A549 (cell line): ENCODE data around the gene MOK. TPM values are rescaled to one million over a fixed set of nuclear protein-coding genes. Genes with fewer than 3 reads are reported as not detected.

Experiments used
- ATAC-seq, 2 experiments: fragments of 200-7000 bp in 1 of 2; fragments of >200 bp in 1 of 2; cut with Nextera tagmentation in 1 of 2; cut with Tn5 transposase in 1 of 2; 3 replicates each; pipeline versions ENCODE4 v1.8.0 to v1.9.1; 2018 to 2020; ENCODE audit warnings: mild to moderate bottlenecking in 1 of 2, moderate library complexity in 1 of 2
- CTCF ChIA-PET: fragments of 300-600 bp; sonication (Branson Sonifier 250); formaldehyde crosslinking; extraction: SDS; loops from one replicate; lab custom pipeline; 2021; ENCODE audit warnings: antibody characterized with exemption, inconsistent platforms; lab: Yijun Ruan, JAX
- POLR2A ChIA-PET: fragments of 350-600 bp; formaldehyde crosslinking; extraction: SDS; loops from one replicate; lab custom pipeline; 2021; ENCODE audit warnings: antibody characterized with exemption, inconsistent platforms; lab: Yijun Ruan, JAX
- DNase-seq, 2 experiments: peaks; one replicate each; pipeline versions ENCODE4 v3.0.0 to v3.0.0-alpha.2; 2011 to 2016; ENCODE audit warnings: low read depth in 1 of 2, low spot score in 1 of 2
- FAIRE-seq: peaks from 2 replicates; lab custom pipeline; 2011; peaks lifted over from hg19 to GRCh38; lab: Jason Lieb, UNC
- H3K27ac ChIP-seq, 2 experiments: fragments of >200 bp; sonication (Bioruptor Twin); formaldehyde crosslinking; 3 replicates each; pipeline ENCODE4 v1.5.1; 2016 to 2017
- H3K4me1 ChIP-seq: fragments of >200 bp; sonication (Bioruptor Twin); formaldehyde crosslinking; 3 replicates; pipeline ENCODE4 v1.6.1; 2016
- H3K4me2 ChIP-seq: fragments of >200 bp; sonication (Bioruptor Twin); formaldehyde crosslinking; 3 replicates; pipeline ENCODE4 v1.6.1; 2016
- H3K4me3 ChIP-seq: fragments of >200 bp; sonication (Bioruptor Twin); formaldehyde crosslinking; 3 replicates; pipeline ENCODE4 v1.5.1; 2016
- H3K9me3 ChIP-seq: fragments of >200 bp; sonication (Bioruptor Twin); formaldehyde crosslinking; 3 replicates; pipeline ENCODE4 v1.6.1; 2016
- BCL3 ChIP-seq: fragments of >200 bp; sonication (Bioruptor Twin); formaldehyde crosslinking; IDR thresholded peaks from 3 replicates; pipeline ENCODE4 v1.6.1; 2016
- CBX8 ChIP-seq: fragments of 200-600 bp; sonication (generic); IDR thresholded peaks from 2 replicates; pipeline ENCODE4 v1.6.1; 2016
- CHD2 ChIP-seq: fragments of 150-350 bp; IDR thresholded peaks from 2 replicates; pipeline ENCODE4 v1.6.1; 2014; ENCODE audit warnings: low read length; ENCODE audit not compliant: partially characterized antibody
- CTCF ChIP-seq: fragments of >200 bp; sonication (Bioruptor Twin); formaldehyde crosslinking; IDR thresholded peaks from 3 replicates; pipeline ENCODE4 v1.5.1; 2016
- ELK1 ChIP-seq: fragments of 150-350 bp; IDR thresholded peaks from 2 replicates; pipeline ENCODE4 v1.6.1; 2014; ENCODE audit warnings: low read depth, mild to moderate bottlenecking, low read length
- ESRRA ChIP-seq: fragments of 150-350 bp; IDR thresholded peaks from 2 replicates; pipeline ENCODE4 v1.6.1; 2014; ENCODE audit warnings: mild to moderate bottlenecking, low read length, borderline replicate concordance
- FOXS1 ChIP-seq: fragments of 250-450 bp; sonication (Bioruptor Pico); IDR thresholded peaks from 2 replicates; pipeline ENCODE4 v1.5.0; 2020; ENCODE audit warnings: mild to moderate bottlenecking, moderate library complexity
- GATA3 ChIP-seq: IDR thresholded peaks from 2 replicates; pipeline ENCODE4 v1.6.1; 2012; ENCODE audit warnings: borderline replicate concordance
- KDM1A ChIP-seq: fragments of 200-600 bp; sonication (generic); IDR thresholded peaks from 2 replicates; pipeline ENCODE4 v1.6.1; 2016; ENCODE audit warnings: low read depth, mild to moderate bottlenecking
- MAX ChIP-seq: IDR thresholded peaks from 2 replicates; pipeline ENCODE4 v1.6.1; 2012
- MAZ ChIP-seq: fragments of 150-350 bp; IDR thresholded peaks from 2 replicates; pipeline ENCODE4 v1.6.1; 2014; ENCODE audit warnings: antibody characterized with exemption, low read depth, low read length, borderline replicate concordance
- NPAS2 ChIP-seq: fragments of 250-450 bp; sonication (Bioruptor Pico); IDR thresholded peaks from 2 replicates; pipeline ENCODE4 v1.8.0; 2022; ENCODE audit warnings: mild to moderate bottlenecking, moderate library complexity, borderline replicate concordance
- PHF8 ChIP-seq: fragments of 200-600 bp; sonication (generic); IDR thresholded peaks from 2 replicates; pipeline ENCODE4 v1.6.1; 2016; ENCODE audit warnings: low read depth, mild to moderate bottlenecking, antibody characterized with exemption, moderate library complexity, borderline replicate concordance
- RAD21 ChIP-seq, 2 experiments: fragments of >200 bp in 1 of 2; sonication (Bioruptor Twin) in 1 of 2; formaldehyde crosslinking in 1 of 2; IDR thresholded peaks in 1 of 2; conservative IDR thresholded peaks in 1 of 2; 2 replicates in 1 of 2; 3 replicates in 1 of 2; pipeline ENCODE4 v1.6.1; 2012 to 2018; ENCODE audit warnings: inconsistent platforms in 1 of 2
- RARB ChIP-seq: fragments of 250-450 bp; sonication (Bioruptor Pico); IDR thresholded peaks from 2 replicates; pipeline ENCODE4 v1.8.0; 2021; ENCODE audit warnings: mild to moderate bottlenecking, moderate library complexity
- RFX5 ChIP-seq: fragments of 450-650 bp; IDR thresholded peaks from 2 replicates; pipeline ENCODE4 v1.7.1; 2014; ENCODE audit warnings: antibody characterized with exemption, mild to moderate bottlenecking, moderate library complexity
- SMC3 ChIP-seq: fragments of >200 bp; sonication (Bioruptor Twin); formaldehyde crosslinking; IDR thresholded peaks from 3 replicates; pipeline ENCODE4 v1.6.1; 2018; ENCODE audit warnings: inconsistent platforms
- ZNF302 ChIP-seq: fragments of 250-450 bp; sonication (Bioruptor Pico); IDR thresholded peaks from 2 replicates; pipeline ENCODE4 v1.9.0; 2021; ENCODE audit warnings: inconsistent platforms, mild to moderate bottlenecking, moderate library complexity
- ZSCAN20 ChIP-seq: fragments of 250-450 bp; sonication (Bioruptor Pico); IDR thresholded peaks from 2 replicates; pipeline ENCODE4 v1.8.0; 2022; ENCODE audit warnings: mild to moderate bottlenecking, moderate library complexity
- WGBS: methylation state at CpG from one replicate; pipeline ENCODE4 v1.1.6; 2017; ENCODE audit errors: missing lambda C conversion rate; 5-methylcytosine and 5-hydroxymethylcytosine counted together
- polyA plus RNA-seq, 4 experiments: library from polyadenylated mRNA; depleted of rRNA in 3 of 4; stranded (reverse); fragments of >200 nt; fragmentation: RNase III in 1 of 4; extraction: RNeasy Plus Mini Kit Qiagen cat#74134 plus additional on column Dnase treatment in 1 of 4; gene quantifications; 2 replicates in 3 of 4; 3 replicates in 1 of 4; pipeline ENCODE4 v1.2.3, GENCODE V29; 2011 to 2017
- TF ChIP-seq, protein P1 (sequence below): fragments of >200 bp; sonication (Bioruptor Twin); formaldehyde crosslinking; IDR thresholded peaks from 2 replicates; pipeline ENCODE4 v1.6.1; 2016

Gene MOK
- polyA plus RNA-seq, 2 of the 4 experiments (the other 2 are of a cell fraction) = 12.6 to 18.5 TPM

GRCh38 chr14:102235275-102235897 is 69.6 kb downstream of the MOK start:
- ATAC-seq (peak; percentile 91 to 98), DNase-seq (peak; percentile 85 to 97), FAIRE-seq (peak; percentile 88)
- no peak overlapping the region for H3K4me3 ChIP-seq
- TF ChIP-seq CTCF (peak; percentile 92), MAX (peak; percentile 54; the same call in 1 of the 2 replicates), RAD21 (conservative IDR thresholded peaks at IDR 0.05 in 1 of 2, IDR thresholded peaks at IDR 0.05 in 1 of 2) (peak; percentile 93 to 96), NPAS2 (CRISPR knock-in tag) (no peak), ELK1 (no peak), SMC3 (peak; percentile 95), ESRRA (no peak)
- no peaks in the 10 kb centered on the region for H3K9me3 ChIP-seq
- POLR2A ChIA-PET = no interaction called here
- 42% methylated on average over 19 of the region's 19 CpGs for WGBS
- H3K27ac ChIP-seq = peak overlapping the region; percentile 61 to 76
- H3K4me1 ChIP-seq = peaks cover 10% of the 10 kb centered on the region
- CTCF ChIA-PET = interaction anchor here (0.6 to 4.8 kb wide), 10 partner anchors 10 to 87 kb away, joined by 3 to 83 read pairs (median 4); partner anchors contain the start of gene ZNF839
- peak overlapping the region; percentile 49 for H3K4me2 ChIP-seq

DNA sequence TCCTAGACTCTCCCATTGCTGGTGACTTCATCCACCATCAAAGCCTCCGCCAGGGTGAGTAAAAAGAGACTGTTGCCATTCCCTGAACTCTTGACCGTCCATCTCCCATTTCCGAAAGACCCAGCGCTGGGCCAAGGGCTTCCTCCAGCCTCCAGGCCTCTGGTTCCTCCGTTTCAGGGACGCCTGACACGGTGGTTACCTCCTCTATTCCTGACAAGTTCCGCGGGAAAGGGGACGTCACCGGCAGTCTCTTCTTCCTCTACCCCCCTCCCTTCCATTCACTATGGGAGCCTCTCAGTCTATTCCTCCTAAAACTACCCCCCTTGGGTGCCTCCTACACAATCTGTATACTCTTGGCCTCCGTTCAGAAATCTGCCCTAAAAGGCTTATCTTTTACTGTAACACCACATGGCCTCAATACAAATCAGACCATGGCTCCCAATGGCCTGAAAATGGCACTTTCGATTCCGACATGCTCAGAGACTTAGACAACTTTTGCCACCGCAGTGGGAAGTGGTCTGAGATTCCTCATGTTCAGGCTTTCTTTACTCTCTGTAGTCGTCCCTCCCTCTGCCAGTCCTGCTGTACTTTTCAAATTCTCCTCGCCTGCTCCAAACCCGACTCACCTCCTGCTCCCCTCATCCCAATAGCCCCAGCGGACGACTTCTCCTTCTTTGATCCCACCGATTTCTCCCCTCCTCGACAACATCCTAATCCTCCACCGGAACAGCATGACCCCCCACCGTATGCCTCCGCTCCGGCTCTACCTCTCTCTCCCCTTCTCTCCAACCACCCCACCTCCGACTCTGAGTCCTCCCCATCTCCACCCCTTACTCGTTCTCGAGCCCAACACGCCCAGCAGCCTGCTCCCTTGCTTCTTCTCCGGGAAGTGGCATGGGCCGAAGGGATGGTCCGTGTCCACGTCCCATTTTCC is 70.4 kb downstream of the MOK start:
- CTCF ChIA-PET = interaction anchor here (0.9 to 6.9 kb wide), 5 partner anchors 10 to 82 kb away, joined by 3 to 52 read pairs (median 4); no protein-coding TSS in a partner anchor
- peak in 1 of 2 experiments; percentile 11; a peak in 2 of 6 replicates for ATAC-seq
- Histone ChIP-seq H3K4me2 (peak overlapping the region; percentile 49), H3K4me1 (peaks cover 10% of the 10 kb centered on the region), H3K4me3 (no peak overlapping the region), H3K27ac (peak overlapping the region; percentile 61 to 76), H3K9me3 (no peaks in the 10 kb centered on the region)
- DNase-seq = no peak
- TF ChIP-seq FOXS1 (no peak), GATA3 (no peak), CHD2 (no peak), PHF8 (no peak), RARB (no peak), CBX8 (no peak), SMC3 (no peak), MAZ (no peak), ZSCAN20 (CRISPR knock-in tag) (no peak), ZNF302 (CRISPR knock-in tag) (no peak), KDM1A (no peak), BCL3 (no peak), RFX5 (no peak)
- TF ChIP-seq, protein P1, sequence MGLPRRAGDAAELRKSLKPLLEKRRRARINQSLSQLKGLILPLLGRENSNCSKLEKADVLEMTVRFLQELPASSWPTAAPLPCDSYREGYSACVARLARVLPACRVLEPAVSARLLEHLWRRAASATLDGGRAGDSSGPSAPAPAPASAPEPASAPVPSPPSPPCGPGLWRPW = no peak
- POLR2A ChIA-PET = no interaction called here
- 77% methylated on average over 34 of the region's 34 CpGs for WGBS
- no peak for FAIRE-seq
